Measurements from ENCODE around the gene BRD1. TPM values are rescaled to one million over a fixed set of nuclear protein-coding genes. Genes with fewer than 3 reads are reported as not detected.

The BRD1 gene
- total and polyA plus RNA-seq, 4 donors, result 7.6 to 32.2 (median 24.2) TPM

DNA sequence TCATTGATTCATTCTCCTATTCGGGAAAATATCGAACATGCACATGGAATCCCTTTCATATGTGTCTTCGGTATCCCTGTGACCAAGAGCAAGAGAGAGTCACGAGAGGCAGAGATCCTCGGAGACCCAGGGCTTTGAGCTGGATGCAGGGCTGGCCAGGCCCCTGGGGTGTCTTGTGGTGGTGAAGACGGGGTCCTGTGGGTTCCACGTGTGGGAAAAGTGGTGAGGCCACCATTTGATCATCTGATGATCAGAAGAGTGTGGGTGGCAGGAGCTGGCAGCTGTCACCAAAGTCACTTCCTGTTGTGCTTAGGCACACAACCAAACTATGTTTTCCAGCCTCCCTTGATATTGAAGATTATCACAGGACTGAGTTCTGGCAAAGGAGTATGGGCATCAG is 94.0 kb downstream of the BRD1 start:
- WGBS, 2 donors, result 82 to 84% methylated on average over 7 of the region's 7 CpGs
- H3K4me1 ChIP-seq (ENCODE audit: control insufficient read depth in 1 of 2, insufficient read depth in 2 of 2, low read length in 2 of 2), result no peaks in the 10 kb centered on the region
- no peaks in the 10 kb centered on the region for H3K36me3 ChIP-seq (ENCODE audit: control insufficient read depth in 1 of 2, insufficient read depth in 2 of 2, low read length in 1 of 2)
- no peak overlapping the region for H3K27ac ChIP-seq (ENCODE audit: low read depth in 1 of 2, low read length in 2 of 2)
- intact Hi-C loops (cut with DNase I), result no loop called here
- peak in 1 of 2 donors; percentile 12 for DNase-seq
- H3K4me3 ChIP-seq (ENCODE audit: low read length in 2 of 2), result no peak overlapping the region
- no peak for ATAC-seq (ENCODE audit: low FRiP score)
- no peaks in the 10 kb centered on the region for H3K9me3 ChIP-seq (ENCODE audit: control insufficient read depth, low read length)
- H3K27me3 ChIP-seq (ENCODE audit: control insufficient read depth in 1 of 2, insufficient read depth in 2 of 2, low read length in 1 of 2), result no peaks in the 10 kb centered on the region

GRCh38 chr22:49730656-49731055 is 97.0 kb downstream of the BRD1 start:
- no peak overlapping the region for H3K4me3 ChIP-seq (ENCODE audit: low read length in 2 of 2)
- H3K9me3 ChIP-seq (ENCODE audit: control insufficient read depth, low read length), result no peaks in the 10 kb centered on the region
- WGBS, 2 donors, result 87 to 91% methylated on average over 9 of the region's 9 CpGs
- H3K36me3 ChIP-seq (ENCODE audit: control insufficient read depth in 1 of 2, insufficient read depth in 2 of 2, low read length in 1 of 2), result no peaks in the 10 kb centered on the region
- no peaks in the 10 kb centered on the region for H3K4me1 ChIP-seq (ENCODE audit: control insufficient read depth in 1 of 2, insufficient read depth in 2 of 2, low read length in 2 of 2)
- H3K27ac ChIP-seq (ENCODE audit: low read depth in 1 of 2, low read length in 2 of 2), result no peak overlapping the region
- ATAC-seq (ENCODE audit: low FRiP score), result no peak
- intact Hi-C loops (cut with DNase I), result no loop called here
- H3K27me3 ChIP-seq (ENCODE audit: control insufficient read depth in 1 of 2, insufficient read depth in 2 of 2, low read length in 1 of 2), result no peaks in the 10 kb centered on the region
- no peak for DNase-seq

DNA sequence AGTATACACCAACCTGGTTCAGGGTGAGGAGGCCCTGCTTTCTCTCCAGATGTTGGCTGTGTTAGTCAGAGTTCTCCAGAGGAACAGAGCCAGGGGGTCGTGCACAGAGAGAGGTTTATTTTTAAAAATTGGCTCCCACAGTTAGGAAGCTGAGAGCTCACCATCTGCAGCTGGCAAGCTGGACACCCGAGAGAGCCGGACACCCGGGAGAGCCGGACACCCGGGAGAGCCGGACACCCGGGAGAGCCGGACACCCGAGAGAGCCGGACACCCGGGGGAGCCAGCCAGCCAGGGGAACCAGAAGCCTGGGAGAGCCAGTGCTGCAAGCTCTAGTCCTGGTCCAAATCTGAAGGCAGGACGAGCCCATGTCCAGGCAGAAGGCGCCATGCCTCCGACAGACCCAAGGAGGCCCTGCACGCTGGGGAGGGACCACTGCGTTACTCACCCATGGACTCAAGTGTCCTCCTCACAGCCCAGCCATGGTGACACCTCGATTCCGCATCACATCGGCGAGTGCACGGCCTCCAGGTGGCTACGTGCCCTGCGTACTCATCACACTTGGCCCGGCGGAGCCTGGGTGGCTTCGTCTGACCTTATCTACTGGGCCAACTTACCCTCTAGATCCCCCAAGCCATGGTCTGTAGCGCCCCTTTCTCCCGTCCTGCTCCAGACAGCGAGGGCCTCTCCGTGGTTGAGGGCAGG is 99.0 kb downstream of the BRD1 start:
- DNase-seq, result peak in 1 of 2 donors; percentile 63
- no peak for ATAC-seq (ENCODE audit: low FRiP score)
- Histone ChIP-seq H3K4me3 (ENCODE audit: low read length in 2 of 2) (no peak overlapping the region), H3K27me3 (ENCODE audit: control insufficient read depth in 1 of 2, insufficient read depth in 2 of 2, low read length in 1 of 2) (no peaks in the 10 kb centered on the region), H3K4me1 (ENCODE audit: control insufficient read depth in 1 of 2, insufficient read depth in 2 of 2, low read length in 2 of 2) (no peaks in the 10 kb centered on the region), H3K27ac (ENCODE audit: low read depth in 1 of 2, low read length in 2 of 2) (no peak overlapping the region), H3K9me3 (ENCODE audit: control insufficient read depth, low read length) (no peaks in the 10 kb centered on the region), H3K36me3 (ENCODE audit: control insufficient read depth in 1 of 2, insufficient read depth in 2 of 2, low read length in 1 of 2) (no peaks in the 10 kb centered on the region)
- intact Hi-C loops (cut with DNase I), result no loop called here
- 76 to 80% methylated on average over 31 of the region's 31 CpGs for WGBS, 2 donors

- H3K27ac ChIP-seq (ENCODE audit: low read depth in 1 of 2, low read length in 2 of 2), result no peak overlapping the region
- H3K36me3 ChIP-seq (ENCODE audit: control insufficient read depth in 1 of 2, insufficient read depth in 2 of 2, low read length in 1 of 2), result no peaks in the 10 kb centered on the region
- intact Hi-C loops (cut with DNase I), result no loop called here
- no peaks in the 10 kb centered on the region for H3K4me1 ChIP-seq (ENCODE audit: control insufficient read depth in 1 of 2, insufficient read depth in 2 of 2, low read length in 2 of 2)
- WGBS, 2 donors, result 47 to 51% methylated on average over 14 to 16 of the region's 16 CpGs
- H3K4me3 ChIP-seq (ENCODE audit: low read length in 2 of 2), result no peak overlapping the region
- DNase-seq (peak in 1 of 2 donors; percentile 14), ATAC-seq (ENCODE audit: low FRiP score) (no peak)
- H3K9me3 ChIP-seq (ENCODE audit: control insufficient read depth, low read length), result no peaks in the 10 kb centered on the region
- no peaks in the 10 kb centered on the region for H3K27me3 ChIP-seq (ENCODE audit: control insufficient read depth in 1 of 2, insufficient read depth in 2 of 2, low read length in 1 of 2)
Measured at GRCh38 chr22:49727881-49728569, 99.6 kb downstream of the BRD1 start.

DNA sequence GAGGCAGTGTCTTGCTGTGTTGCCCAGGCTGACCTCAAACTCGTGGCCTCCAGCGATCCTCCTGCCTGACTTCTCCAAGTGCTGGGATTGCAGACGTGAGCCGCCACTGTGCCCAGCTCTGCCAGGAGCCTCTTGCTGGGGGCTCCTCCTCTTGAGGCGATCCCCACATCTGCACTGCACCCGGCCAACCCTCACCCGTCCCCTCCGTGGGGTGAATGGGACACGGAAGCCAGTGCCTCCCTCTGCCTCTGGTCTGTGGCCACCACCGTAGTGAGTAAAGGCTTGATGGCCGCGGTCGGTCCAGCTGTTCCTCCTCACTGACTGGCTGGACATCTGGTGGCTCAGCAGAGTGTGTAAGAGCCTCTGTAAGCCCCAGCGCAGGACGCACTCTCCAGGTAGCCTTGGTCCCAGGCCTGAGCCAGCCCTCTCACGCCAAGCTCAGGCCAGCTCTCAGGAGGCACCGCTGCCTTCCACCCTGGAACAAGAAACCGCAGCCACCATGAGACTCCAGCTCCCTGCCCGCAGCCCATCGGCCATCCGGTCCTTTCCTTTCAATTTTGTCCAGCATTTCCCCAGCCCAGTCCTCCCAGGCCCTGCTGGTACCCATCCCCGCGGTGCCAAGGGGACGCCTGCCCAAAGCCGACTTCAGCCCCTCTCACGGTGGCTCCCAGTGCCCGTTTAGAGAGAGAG is 100.3 kb downstream of the BRD1 start:
- Histone ChIP-seq H3K9me3 (ENCODE audit: control insufficient read depth, low read length) (no peaks in the 10 kb centered on the region), H3K27me3 (ENCODE audit: control insufficient read depth in 1 of 2, insufficient read depth in 2 of 2, low read length in 1 of 2) (no peaks in the 10 kb centered on the region), H3K36me3 (ENCODE audit: control insufficient read depth in 1 of 2, insufficient read depth in 2 of 2, low read length in 1 of 2) (no peaks in the 10 kb centered on the region), H3K27ac (ENCODE audit: low read depth in 1 of 2, low read length in 2 of 2) (no peak overlapping the region), H3K4me3 (ENCODE audit: low read length in 2 of 2) (no peak overlapping the region), H3K4me1 (ENCODE audit: control insufficient read depth in 1 of 2, insufficient read depth in 2 of 2, low read length in 2 of 2) (no peaks in the 10 kb centered on the region)
- WGBS, 2 donors, result 81 to 84% methylated on average over 26 to 27 of the region's 27 CpGs
- intact Hi-C loops (cut with DNase I), result no loop called here
- ATAC-seq (ENCODE audit: low FRiP score), result no peak
- DNase-seq, result no peak

GRCh38 chr22:49726701-49727101 is 101.0 kb downstream of the BRD1 start:
- Histone ChIP-seq H3K36me3 (ENCODE audit: control insufficient read depth in 1 of 2, insufficient read depth in 2 of 2, low read length in 1 of 2) (no peaks in the 10 kb centered on the region), H3K4me1 (ENCODE audit: control insufficient read depth in 1 of 2, insufficient read depth in 2 of 2, low read length in 2 of 2) (no peaks in the 10 kb centered on the region), H3K4me3 (ENCODE audit: low read length in 2 of 2) (no peak overlapping the region), H3K27me3 (ENCODE audit: control insufficient read depth in 1 of 2, insufficient read depth in 2 of 2, low read length in 1 of 2) (no peaks in the 10 kb centered on the region), H3K9me3 (ENCODE audit: control insufficient read depth, low read length) (no peaks in the 10 kb centered on the region), H3K27ac (ENCODE audit: low read depth in 1 of 2, low read length in 2 of 2) (no peak overlapping the region)
- 76 to 83% methylated on average over 17 of the region's 17 CpGs for WGBS, 2 donors
- DNase-seq (no peak), ATAC-seq (ENCODE audit: low FRiP score) (no peak)
- intact Hi-C loops (cut with DNase I), result no loop called here

DNA sequence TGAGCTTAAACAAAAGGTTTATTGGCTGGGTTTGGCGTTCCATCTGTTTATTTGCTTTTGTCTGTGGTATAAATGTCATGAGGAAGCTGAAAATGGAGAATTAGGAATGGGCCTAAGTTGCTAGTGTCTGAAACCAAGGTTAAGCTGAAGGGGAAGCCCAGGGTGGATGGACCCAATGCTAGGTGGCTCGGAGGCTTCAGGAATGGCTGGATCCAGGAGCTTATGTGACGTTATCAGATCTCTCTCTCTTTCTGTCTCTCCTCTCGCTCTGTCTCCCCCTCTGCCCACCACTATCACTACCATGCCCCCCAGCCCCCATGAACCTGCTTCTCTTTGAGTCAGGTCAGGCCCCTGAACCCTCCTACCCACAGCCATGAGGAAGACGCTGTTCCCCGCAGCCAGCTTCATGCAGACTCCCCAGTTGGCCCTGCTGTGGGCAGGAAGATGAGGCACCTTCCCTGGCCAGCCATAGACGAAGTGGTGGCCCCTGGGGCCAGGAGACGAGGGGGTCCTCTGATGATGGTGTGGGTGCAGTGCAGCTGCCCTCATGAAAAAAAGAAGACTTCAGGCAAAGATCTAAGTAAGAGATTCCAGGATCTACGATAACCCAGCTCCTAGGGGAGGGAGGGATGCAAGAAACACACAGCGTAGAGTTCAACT is 101.5 kb downstream of the BRD1 start:
- H3K4me3 ChIP-seq (ENCODE audit: low read length in 2 of 2), result no peak overlapping the region
- intact Hi-C loops (cut with DNase I), result no loop called here
- H3K27ac ChIP-seq (ENCODE audit: low read depth in 1 of 2, low read length in 2 of 2), result no peak overlapping the region
- DNase-seq (no peak), ATAC-seq (ENCODE audit: low FRiP score) (no peak)
- no peaks in the 10 kb centered on the region for H3K4me1 ChIP-seq (ENCODE audit: control insufficient read depth in 1 of 2, insufficient read depth in 2 of 2, low read length in 2 of 2)
- H3K9me3 ChIP-seq (ENCODE audit: control insufficient read depth, low read length), result no peaks in the 10 kb centered on the region
- H3K36me3 ChIP-seq (ENCODE audit: control insufficient read depth in 1 of 2, insufficient read depth in 2 of 2, low read length in 1 of 2), result no peaks in the 10 kb centered on the region
- no peaks in the 10 kb centered on the region for H3K27me3 ChIP-seq (ENCODE audit: control insufficient read depth in 1 of 2, insufficient read depth in 2 of 2, low read length in 1 of 2)
- WGBS, 2 donors, result 78 to 79% methylated on average over 10 of the region's 10 CpGs

DNA sequence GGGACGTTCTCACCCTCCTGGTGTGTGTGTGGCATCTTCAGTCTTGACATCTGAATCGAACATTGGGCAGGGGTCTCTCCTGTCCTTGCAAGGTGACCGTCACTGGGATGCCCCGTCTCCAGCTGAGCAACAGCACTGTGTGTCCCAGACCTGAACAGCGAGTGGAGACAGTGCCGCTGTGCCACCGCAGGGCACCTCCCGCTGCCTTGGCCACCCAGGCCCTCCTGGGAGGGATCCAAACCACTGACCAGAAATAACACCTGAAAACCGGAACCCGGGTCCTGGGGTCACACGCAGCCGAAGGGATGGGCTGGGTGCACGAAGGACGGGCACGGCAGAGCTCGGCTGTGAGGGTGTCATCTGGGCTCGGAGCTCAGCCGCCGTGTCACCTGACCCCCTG is 102.2 kb downstream of the BRD1 start:
- no peak overlapping the region for H3K4me3 ChIP-seq (ENCODE audit: low read length in 2 of 2)
- DNase-seq, result no peak
- 84 to 85% methylated on average over 19 of the region's 19 CpGs for WGBS, 2 donors
- H3K9me3 ChIP-seq (ENCODE audit: control insufficient read depth, low read length), result no peaks in the 10 kb centered on the region
- no peak overlapping the region for H3K27ac ChIP-seq (ENCODE audit: low read depth in 1 of 2, low read length in 2 of 2)
- H3K27me3 ChIP-seq (ENCODE audit: control insufficient read depth in 1 of 2, insufficient read depth in 2 of 2, low read length in 1 of 2), result no peaks in the 10 kb centered on the region
- ATAC-seq (ENCODE audit: low FRiP score), result no peak
- no peaks in the 10 kb centered on the region for H3K4me1 ChIP-seq (ENCODE audit: control insufficient read depth in 1 of 2, insufficient read depth in 2 of 2, low read length in 2 of 2)
- intact Hi-C loops (cut with DNase I), result no loop called here
- H3K36me3 ChIP-seq (ENCODE audit: control insufficient read depth in 1 of 2, insufficient read depth in 2 of 2, low read length in 1 of 2), result no peaks in the 10 kb centered on the region

Data from aorta (tissue), 5 donors.